HG03108 (cell line): ENCODE measurements around the gene BFAR.
A peak's percentile ranks its signal among the peaks of the same experiment; 100 is the strongest.
"Not testable (repeated sequence)": the region's sequence is repeated elsewhere in the genome, so short reads cannot be mapped to it uniquely, and the experiment has no call there.

ENCODE experiments used
- ATAC-seq: cut with Tn5 transposase; IDR thresholded peaks from one replicate; pipeline ENCODE4 v1.9.1; 2021; ENCODE audit warnings: moderate library complexity; ENCODE audit not compliant: unreplicated experiment

BFAR gene

DNA sequence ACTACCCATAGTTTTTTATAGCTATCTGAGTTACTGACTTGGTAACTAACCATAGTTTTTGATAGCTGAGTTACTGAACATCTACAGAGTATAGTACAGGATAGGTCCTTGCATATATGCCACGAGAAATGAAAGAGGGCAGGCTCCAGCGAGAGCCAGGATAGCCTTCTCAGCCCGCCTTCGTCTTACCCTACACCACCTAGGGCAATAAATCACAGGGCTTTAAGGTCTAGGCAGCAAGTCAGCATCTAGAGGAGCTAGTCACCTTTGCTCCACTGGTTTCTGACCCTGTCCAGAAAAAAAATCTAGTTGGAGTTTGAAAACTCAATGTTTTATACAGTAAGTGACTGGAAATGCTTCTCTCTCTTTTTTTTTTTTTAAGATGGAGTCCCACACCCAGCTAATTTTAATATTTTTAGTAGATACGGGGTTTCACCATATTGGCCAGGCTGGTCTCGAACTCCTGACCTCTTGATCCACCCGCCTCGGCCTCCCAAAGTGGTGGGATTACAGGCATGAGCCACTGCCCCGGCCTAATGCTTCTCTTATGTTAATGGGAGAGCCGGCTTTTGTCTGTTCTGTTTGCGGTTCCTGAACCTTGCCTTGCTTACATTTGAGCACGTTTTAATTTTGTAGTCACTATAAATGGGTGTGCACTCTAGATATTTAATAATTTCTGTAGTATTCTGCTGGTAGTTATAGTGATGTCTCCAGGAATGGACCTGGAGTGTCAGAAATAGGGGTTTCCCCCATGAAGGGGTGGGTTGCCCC lies 2.8 kb downstream of the BFAR start:
- ATAC-seq, result no peak

DNA sequence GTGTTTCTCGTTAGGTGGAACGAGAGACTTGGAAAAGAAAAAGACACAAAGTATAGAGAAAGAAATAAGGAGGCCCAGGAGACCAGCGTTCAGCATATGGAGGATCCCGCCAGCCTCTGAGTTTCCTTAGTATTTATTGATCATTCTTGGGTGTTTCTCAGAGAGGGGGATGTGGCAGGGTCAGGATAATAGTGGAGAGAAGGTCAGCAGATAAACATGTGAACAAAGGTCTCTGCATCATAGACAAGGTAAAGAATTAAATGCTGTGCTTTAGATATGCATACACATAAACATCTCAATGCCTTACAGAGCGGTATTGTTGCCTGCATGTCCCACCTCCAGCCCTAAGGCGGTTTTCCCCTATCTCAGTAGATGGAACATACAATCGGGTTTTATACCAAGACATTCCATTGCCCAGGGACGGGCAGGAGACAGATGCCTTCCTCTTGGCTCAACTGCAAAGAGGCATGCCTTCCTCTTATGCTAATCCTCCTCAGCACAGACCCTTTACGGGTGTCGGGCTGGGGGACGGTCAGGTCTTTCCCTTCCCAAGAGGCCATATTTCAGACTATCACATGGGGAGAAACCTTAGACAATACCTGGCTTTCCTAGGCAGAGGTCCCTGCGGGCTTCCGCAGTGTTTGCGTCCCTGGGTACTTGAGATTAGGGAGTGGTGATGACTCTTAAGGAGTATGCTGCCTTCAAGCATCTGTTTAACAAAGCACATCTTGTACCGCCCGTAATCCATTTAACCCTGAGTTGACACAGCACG lies 3.6 kb downstream of the BFAR start:
- ATAC-seq, result not testable (repeated sequence)

DNA sequence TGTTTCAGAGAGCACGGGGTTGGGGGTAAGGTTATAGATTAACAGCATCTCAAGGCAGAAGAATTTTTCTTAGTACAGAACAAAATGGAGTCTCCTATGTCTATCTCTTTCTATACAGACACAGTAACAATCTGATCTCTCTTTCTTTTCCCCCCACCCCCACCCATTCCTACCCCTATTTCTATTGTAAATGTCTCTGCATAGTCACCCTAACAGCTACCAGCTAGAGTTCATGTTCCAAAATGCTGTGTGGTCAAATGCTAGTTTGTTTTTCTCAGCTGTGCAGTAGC lies 4.1 kb downstream of the BFAR start:
- not testable (repeated sequence) for ATAC-seq

DNA sequence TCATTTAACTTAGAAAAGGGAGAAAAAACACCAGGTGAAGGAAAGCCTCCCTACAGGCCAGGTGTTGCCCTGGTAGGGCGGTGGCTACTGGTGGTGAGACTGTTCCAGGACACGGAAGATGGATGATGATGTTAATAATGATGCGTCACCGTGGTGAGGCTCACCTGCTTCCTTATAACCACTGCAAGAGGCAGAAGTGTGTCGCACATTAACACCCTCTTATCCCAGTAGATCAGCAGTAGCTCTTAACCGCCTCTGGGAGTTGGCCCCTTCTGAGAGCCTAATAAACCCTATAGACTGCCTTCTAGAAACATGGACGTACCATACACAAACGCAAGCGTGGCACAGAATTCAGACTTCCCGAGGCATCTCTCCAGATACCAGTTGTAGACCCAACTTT lies 7.8 kb downstream of the BFAR start:
- ATAC-seq, result no peak

DNA sequence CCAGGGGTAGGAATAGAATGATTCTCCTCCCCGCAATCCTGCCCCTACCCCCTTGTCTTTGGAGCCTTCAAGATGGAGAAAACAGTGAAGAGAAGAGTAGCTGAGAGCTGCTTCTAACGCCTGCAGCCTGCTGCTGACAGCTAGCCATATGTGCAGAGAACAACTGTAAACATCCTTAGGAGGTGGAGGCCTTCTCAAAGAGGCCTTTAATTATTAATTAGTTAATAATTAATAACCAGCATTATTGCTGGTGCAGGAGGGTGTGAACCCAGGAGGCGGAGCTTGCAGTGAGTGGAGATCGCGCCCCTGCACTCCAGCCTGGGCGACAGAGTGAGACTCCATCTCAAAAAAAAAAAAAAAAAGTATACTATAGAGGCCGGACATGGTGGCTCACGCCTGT lies 8.5 kb downstream of the BFAR start:
- no peak for ATAC-seq

DNA sequence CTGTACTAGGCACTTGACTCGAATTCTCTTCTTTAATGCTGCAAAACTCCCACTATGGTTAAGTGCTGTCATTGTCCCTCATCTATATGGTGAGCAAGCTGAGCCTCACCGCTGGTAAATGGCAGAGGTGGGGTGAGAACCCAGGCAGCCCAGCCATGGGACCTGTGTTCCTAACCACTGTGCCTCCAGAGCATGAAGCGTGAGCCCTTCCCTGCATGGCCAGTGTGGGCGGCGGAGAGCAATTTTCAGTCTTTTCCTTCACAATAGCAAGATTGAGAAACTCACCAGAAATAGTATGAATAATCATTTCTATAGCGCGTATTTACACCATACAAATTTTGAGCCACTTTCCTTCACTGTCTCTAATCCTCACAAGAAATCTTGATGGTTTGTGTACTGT lies 9.2 kb downstream of the BFAR start:
- ATAC-seq, result no peak

DNA sequence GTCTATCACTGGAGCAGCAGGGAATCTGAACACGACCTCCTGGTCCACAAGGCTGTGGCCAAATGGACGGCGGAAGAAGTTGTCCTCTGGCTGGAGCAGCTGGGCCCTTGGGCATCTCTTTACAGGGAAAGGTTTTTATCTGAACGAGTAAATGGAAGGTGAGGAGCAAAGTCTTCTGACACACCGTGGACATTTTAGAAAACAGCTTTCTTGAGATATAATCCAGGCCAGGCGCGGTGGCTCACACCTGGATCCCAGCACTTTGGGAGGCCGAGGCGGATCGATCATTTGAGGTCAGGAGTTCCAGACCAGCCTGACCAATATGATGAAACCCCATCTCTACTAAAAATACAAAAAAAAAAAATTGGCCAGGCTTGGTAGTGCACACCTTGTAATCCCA lies 17.1 kb downstream of the BFAR start:
- ATAC-seq, result no peak

DNA sequence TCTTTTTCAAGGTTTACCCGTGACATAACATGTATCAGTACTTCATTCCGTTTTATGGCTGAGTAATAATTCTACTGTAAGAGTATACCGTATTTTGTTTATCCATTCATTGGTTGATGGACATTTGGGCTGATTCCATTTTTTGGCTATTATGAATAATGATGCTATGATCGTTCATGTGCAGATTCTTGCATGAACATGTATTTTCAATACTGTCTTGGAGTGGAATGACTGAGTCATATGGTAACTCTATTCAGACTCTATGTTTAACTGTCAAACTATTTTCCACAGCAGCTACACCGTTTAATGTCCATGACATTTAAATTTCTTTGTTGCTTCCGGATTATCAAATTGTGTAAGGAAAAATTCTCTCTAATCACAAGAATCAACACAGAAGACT lies 17.9 kb downstream of the BFAR start:
- ATAC-seq, result no peak

DNA sequence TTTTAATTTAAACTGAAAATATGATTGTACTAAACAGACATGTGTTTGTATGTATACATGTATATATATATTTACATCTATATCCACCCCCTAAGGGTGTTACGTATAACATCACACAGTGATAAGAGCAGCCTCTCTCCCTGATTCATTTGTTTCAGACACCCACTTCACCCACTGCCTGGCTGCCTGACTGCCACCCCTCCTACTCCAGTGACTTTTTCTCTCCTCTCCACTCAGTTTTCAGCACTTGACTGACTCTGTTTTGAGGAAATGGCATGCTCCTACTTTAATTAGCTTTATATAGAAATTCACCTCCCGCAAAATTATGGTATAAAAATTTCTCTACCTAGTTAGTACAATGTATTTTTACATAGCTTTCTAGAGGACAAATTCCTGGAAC lies 20.0 kb downstream of the BFAR start:
- ATAC-seq, result no peak

DNA sequence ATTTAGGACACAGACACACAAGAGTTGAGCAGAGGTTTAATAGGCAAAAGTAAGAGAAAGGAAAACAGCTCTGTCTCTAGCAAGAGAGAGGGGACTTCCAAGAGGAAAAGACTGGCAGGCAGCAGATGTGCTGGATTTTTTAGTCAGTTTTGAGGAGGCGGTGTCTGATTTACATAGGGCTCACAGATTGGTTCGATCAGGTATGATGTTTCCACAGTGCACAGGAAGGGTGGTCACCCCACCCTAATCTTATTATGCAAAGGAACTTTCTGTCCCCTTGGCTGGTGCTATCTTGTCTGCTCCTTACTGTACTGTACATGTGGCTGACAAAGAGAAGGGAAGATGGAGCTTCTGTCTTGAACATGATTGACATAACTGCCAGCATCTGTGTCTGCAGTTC lies 25.3 kb downstream of the BFAR start:
- no peak for ATAC-seq

DNA sequence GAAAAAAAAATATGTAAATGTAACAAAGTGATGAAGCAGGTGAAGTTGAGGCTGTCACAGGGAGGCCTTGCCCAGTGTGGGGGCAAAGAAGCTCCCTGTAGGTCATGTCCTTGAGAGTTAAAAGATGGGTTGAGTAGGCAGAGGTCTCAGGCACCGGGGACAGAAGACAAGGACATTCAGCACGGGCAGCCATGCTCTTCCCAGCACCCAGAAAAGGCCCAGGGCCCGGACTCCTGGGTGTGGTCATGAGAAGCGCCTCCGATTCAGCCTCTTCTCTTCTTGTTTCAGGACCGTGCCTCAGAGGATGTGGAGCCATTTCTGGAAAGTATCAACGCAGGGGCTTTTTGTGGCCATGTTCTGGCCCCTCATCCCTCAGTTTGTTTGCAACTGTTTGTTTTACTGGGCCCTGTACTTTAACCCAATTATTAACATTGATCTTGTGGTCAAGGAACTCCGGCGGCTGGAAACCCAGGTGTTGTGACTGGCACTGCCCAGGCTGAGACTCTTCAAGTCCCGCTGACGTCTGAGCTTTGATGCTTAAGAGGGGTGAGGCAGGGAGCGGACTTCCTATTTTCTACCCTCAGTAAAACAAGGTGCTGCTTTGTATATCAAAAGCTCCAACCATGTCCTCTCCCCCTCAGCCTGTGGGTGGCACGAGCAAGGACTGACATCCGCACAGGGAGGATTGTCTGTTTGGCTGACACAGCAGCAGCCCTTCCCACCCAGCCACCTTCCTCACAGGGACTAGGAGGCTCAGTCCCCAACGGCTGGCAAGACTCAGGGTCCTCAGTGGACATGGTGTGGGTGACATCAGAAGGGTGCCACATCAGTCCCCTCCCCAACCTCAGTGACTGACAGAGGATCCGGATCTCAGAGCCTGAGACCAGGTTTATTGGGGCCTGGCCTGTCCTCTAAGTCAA lies 34.9 kb downstream of the BFAR start:
- ATAC-seq, result no peak

DNA sequence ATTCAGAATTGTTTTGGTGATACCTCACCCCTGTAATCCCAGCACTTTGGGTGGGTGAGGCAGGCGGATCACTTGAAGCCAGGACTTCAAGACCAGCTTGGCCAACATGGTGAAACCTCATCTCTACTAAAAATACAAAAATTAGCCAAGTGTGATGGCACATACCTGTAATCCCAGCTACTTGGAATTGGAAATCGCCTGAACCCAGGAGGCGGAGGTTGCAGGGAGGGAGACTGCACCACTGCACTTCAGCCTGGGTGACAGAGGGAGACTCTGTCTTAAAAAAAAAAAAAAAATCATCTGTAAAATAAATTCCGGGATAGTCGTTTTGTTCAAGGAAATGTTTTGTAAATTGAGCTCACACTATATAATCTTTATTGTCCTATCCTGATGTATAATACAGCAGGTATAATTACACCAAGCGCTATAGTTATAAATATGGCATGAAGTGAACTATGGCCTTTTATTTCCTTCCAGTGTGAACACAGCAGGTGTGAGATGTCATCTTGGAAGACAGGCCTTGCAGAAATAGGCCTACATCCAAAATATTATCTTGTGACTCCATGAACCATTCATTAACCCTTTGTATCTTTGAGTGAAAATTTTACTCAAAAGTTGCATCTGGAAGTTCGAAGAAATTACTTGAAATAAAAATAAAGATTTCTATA lies 35.9 kb downstream of the BFAR start:
- no peak for ATAC-seq

DNA sequence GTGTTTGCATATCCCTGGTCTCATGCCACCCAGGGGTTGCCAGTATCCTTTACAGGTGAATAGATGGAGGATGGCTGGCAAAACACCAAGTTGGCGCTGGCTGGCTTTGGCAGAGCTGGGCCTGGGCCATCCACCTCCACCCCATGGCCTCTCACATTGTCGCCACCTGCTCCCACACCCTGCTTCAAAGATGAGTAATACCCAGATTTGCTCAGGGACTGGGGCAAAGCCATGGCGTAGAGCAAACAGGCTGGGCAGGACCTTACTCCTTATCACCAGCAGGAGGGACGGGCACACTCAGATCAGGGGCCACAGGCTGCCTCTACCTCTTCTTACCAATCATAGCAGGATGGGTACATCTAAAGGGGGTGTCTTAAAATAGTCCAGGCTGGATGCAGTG lies 37.0 kb downstream of the BFAR start:
- ATAC-seq, result no peak

DNA sequence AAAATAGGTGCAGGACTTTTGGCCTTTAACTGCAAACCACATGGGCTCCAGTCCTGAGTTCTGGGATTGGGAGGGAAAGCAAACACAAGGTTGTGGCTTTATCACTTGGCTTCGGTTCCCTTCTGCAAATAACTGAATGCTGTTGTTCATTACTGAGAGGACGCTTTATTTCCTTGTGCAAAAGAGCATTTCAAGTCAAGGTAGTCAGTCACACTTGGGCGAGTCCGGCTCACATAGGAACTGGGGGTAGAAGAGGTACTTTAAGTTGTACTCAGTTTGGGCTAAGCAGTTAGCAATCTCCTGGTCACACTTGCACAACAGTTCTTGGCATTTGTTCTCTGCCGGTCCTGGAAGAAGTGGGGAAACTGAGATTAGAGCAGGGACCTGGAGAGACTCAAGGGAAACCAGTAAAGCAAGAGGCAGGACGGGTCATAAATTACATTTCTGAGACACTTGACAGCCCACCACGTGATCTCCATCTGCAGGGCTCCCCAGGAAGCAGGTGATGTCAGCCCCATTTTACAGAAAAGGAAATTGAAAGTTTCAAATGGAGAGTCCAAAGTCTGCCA lies 39.7 kb downstream of the BFAR start:
- peak; percentile 54 for ATAC-seq

DNA sequence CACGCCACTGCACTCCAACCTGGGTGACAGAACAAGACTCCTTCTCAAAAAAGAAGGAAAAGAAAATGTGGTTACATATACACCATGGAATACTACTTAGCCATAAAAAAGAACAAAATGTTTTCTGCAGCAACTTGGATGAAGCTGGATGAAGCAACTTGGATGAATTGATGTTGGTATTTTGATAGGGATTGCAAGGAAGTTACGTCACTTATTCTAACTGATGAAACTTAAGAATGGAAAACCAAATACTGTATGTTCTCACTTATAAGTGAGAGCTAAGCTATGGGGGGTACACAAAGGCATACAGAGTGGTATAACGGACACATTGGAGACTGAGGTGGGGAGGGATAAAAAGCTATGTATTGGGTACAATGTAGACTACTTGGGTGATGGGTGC lies 43.9 kb downstream of the BFAR start:
- ATAC-seq, result no peak

DNA sequence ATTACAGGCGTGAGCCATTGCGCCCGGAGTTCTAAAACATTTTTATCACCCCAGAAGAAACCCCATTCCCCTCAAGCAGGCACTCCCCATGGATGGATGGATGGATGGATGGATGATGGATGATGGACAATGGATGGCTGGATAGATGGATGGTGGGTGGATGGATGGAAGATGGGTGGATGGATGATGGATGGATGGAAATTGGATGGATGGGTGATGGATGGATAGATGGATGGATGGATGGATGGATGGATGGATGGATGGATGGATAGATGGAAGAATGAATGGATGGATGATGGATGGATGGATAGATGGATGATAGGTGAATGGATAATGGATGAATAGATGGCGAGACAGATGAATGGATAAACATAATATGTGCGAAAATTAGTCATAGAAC lies 44.9 kb downstream of the BFAR start:
- ATAC-seq, result no peak

DNA sequence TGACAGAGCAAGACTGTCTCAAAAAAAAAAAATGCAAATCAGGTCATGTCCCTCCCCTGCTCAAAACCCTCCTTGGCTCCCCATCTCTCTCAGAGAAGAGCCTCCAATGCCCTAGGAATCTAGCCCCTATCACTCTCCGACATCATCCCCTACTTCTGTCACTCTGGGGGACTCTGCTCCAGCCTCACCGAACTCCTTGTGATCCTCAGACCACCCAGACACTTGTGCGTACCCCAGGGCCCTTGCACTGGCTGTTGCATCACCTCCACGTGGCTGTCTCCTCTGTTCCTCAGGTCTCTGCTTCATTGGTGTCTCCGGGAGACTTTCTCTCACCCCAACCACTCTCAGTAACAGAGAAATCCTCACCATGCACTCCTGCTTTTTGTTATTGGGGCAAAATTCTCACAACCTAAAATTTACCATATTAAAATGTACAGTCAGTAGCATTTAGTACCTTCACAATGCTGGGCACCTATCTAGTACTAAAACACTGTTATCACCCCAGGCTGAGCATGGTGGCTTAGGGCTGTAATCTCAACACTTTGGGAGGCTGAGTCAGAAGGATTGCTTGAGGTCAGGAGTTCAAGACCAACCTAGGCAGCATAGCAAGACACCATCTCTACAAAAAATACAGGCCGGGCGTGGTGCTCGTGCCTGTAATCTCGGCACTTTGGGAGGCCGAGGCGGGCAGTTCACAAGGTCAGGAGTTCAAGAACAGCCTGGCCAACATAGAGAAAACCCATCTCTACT lies 46.2 kb downstream of the BFAR start:
- no peak for ATAC-seq

DNA sequence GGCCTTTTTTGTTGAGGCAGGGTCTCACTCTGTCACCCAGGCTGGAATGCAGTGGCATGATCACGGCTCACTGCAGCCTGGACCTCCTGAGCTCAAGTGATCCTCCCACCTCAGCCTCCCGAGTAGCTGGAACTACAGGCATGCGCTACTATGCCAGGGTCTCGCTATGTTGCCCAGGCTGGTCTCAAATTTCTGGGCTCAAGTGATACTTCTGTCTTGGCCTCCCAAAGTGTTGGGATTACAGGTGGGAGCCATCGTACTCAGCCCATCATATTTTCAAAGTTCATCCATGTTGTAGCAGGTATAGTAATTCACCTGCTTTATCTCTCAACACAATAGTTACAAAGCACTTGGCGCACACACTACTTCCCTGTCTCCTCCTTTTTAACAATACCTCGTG lies 47.6 kb downstream of the BFAR start:
- not testable (repeated sequence) for ATAC-seq

DNA sequence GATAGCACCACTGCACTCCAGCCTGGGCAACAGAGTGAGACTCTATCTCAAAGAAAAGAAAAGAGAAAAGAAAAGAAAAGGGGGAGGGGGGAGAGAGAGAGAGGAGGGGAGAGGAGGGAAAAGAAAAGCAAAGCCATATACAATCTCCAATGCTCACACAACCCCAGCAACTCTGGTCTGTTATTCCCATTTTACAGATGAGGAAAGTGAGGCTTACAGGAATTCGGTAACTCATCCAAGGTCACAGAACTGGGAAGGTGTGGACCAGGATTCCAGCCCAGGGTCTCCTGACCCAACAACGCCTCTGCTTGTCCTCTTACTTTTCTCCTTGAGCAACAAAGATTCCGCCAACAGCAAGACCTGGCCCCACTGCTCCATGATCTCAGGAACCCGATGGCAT lies 48.4 kb downstream of the BFAR start:
- no peak for ATAC-seq

DNA sequence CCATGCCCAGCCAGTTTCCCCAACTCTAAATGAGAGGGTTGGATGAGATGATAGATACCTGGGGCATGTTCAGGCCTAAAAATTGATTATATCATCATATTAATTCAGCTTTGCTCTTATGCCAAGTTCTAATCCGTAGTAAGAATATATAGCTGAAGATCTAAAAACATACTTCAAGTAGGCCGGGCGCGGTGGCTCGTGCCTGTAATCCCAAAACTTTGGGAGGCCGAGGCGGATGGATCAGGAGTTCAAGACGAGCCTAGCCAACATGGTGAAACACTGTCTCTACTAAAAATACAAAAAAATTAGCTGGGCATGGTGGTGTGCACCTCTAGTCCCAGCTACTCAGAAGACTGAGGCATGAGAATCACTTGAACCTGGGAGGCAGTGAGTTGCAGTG lies 49.4 kb downstream of the BFAR start:
- ATAC-seq, result no peak
